ENCODE measurements around the gene CANT1.

GRCh38 chr17:78966123-78966813 lies 43.3 kb downstream of the CANT1 start:
- TF ChIP-seq CTCF (conservative IDR thresholded peaks at IDR 0.05) (no peak), ZFX (IDR thresholded peaks at IDR 0.05) (no peak)
